H9 (cell line): ENCODE results near the gene GPR151. TPM values are rescaled to one million over a fixed set of nuclear protein-coding genes. Genes with fewer than 3 reads are reported as not detected.

Experiments
- DNase-seq: peaks from one replicate; pipeline ENCODE4 v3.0.0-alpha.2; 2017
- H2AFZ ChIP-seq: one replicate; pipeline ENCODE4 v1.6.1; 2013; ENCODE audit warnings: mild to moderate bottlenecking, low read length, control low read depth, moderate library complexity
- H2AK5ac ChIP-seq: 2 replicates; pipeline ENCODE4 v1.6.1; 2013; ENCODE audit warnings: low read length, control low read depth, mixed read lengths; ENCODE audit not compliant: insufficient read length
- H2BK120ac ChIP-seq: one replicate; pipeline ENCODE4 v1.6.1; 2013; ENCODE audit warnings: low read depth, mild to moderate bottlenecking, low read length, control low read depth, inconsistent platforms; ENCODE audit not compliant: poor library complexity, severe bottlenecking
- H2BK12ac ChIP-seq: 2 replicates; pipeline ENCODE4 v1.6.1; 2013; ENCODE audit warnings: low read length, control low read depth, mixed read lengths, low read depth; ENCODE audit not compliant: insufficient read length
- H2BK15ac ChIP-seq: 2 replicates; pipeline ENCODE4 v1.6.1; 2013; ENCODE audit warnings: low read depth, low read length, control low read depth
- H2BK20ac ChIP-seq: one replicate; pipeline ENCODE4 v1.6.1; 2013; ENCODE audit warnings: low read depth, mild to moderate bottlenecking, low read length, control low read depth, inconsistent platforms; ENCODE audit not compliant: poor library complexity, severe bottlenecking
- H2BK5ac ChIP-seq: 2 replicates; pipeline ENCODE4 v1.6.1; 2013; ENCODE audit warnings: low read length, control low read depth, mixed read lengths; ENCODE audit not compliant: insufficient read length
- H3K14ac ChIP-seq: 2 replicates; pipeline ENCODE4 v1.6.1; 2013; ENCODE audit warnings: low read length, control low read depth; ENCODE audit not compliant: insufficient read depth
- H3K18ac ChIP-seq: 2 replicates; pipeline ENCODE4 v1.6.1; 2013; ENCODE audit warnings: low read depth, mild to moderate bottlenecking, mixed read lengths, low read length, control low read depth; ENCODE audit not compliant: insufficient read length
- H3K23ac ChIP-seq: 2 replicates; pipeline ENCODE4 v1.6.1; 2013; ENCODE audit warnings: low read length, control low read depth, mixed read lengths, low read depth; ENCODE audit not compliant: insufficient read length
- H3K23me2 ChIP-seq: 2 replicates; pipeline ENCODE4 v1.6.1; 2013; ENCODE audit warnings: low read depth, mild to moderate bottlenecking, mixed read lengths, low read length, control low read depth; ENCODE audit not compliant: insufficient read length, poor library complexity, severe bottlenecking
- H3K27ac ChIP-seq: 2 replicates; pipeline ENCODE4 v1.5.1; 2013; ENCODE audit warnings: low read length, control low read depth, mixed read lengths, low read depth; ENCODE audit not compliant: insufficient read length
- H3K27me3 ChIP-seq: 2 replicates; pipeline ENCODE4 v1.6.1; 2013; ENCODE audit warnings: low read length, control low read depth, inconsistent platforms; ENCODE audit not compliant: insufficient read depth
- H3K4ac ChIP-seq: 2 replicates; pipeline ENCODE4 v1.6.1; 2013; ENCODE audit warnings: low read depth, mild to moderate bottlenecking, control low read depth, inconsistent platforms, low read length, moderate library complexity
- H3K4me1 ChIP-seq: 2 replicates; pipeline ENCODE4 v1.6.1; 2013; ENCODE audit warnings: low read length, control low read depth, inconsistent platforms; ENCODE audit not compliant: insufficient read depth
- H3K4me2 ChIP-seq: 2 replicates; pipeline ENCODE4 v1.6.1; 2013; ENCODE audit warnings: low read length, control low read depth, mixed read lengths; ENCODE audit not compliant: insufficient read length, insufficient read depth
- H3K56ac ChIP-seq: 2 replicates; pipeline ENCODE4 v1.6.1; 2013; ENCODE audit warnings: low read depth, mild to moderate bottlenecking, mixed read lengths, low read length, control low read depth; ENCODE audit not compliant: insufficient read length
- H3K79me1 ChIP-seq: 2 replicates; pipeline ENCODE4 v1.6.1; 2013; ENCODE audit warnings: low read depth, mild to moderate bottlenecking, moderate library complexity, low read length, control low read depth, inconsistent platforms; ENCODE audit not compliant: insufficient read depth, poor library complexity, severe bottlenecking
- H3K79me2 ChIP-seq: 2 replicates; pipeline ENCODE4 v1.6.1; 2013; ENCODE audit warnings: low read length, control low read depth, inconsistent platforms; ENCODE audit not compliant: insufficient read depth
- H3K9ac ChIP-seq: 2 replicates; pipeline ENCODE4 v1.6.1; 2013; ENCODE audit warnings: low read length, control low read depth, mixed read lengths; ENCODE audit not compliant: insufficient read length; ENCODE audit errors: extremely low read depth
- H3K9me3 ChIP-seq: one replicate; pipeline ENCODE4 v1.6.1; 2013; ENCODE audit warnings: low read depth, low read length, inconsistent platforms; ENCODE audit not compliant: control insufficient read depth
- H3T11ph ChIP-seq: one replicate; pipeline ENCODE4 v1.6.1; 2013; ENCODE audit warnings: mild to moderate bottlenecking, low read length, control low read depth, inconsistent platforms
- H4K20me1 ChIP-seq: one replicate; pipeline ENCODE4 v1.6.1; 2013; ENCODE audit not compliant: control insufficient read depth, insufficient read length, insufficient read depth
- H4K5ac ChIP-seq: 2 replicates; pipeline ENCODE4 v1.6.1; 2013; ENCODE audit warnings: low read depth, mild to moderate bottlenecking, mixed read lengths, low read length, control low read depth; ENCODE audit not compliant: insufficient read length
- H4K8ac ChIP-seq: replicated peaks from 2 replicates; pipeline ENCODE4 v1.6.1; 2013; ENCODE audit warnings: low read length, control low read depth, mixed read lengths, low read depth; ENCODE audit not compliant: insufficient read length
- H4K91ac ChIP-seq: 2 replicates; pipeline ENCODE4 v1.6.1; 2013; ENCODE audit warnings: low read depth, mild to moderate bottlenecking, moderate library complexity, mixed read lengths, low read length, control low read depth; ENCODE audit not compliant: insufficient read length
- H3K27ac Mint-ChIP-seq, 3 experiments: 2 replicates in 2 of 3; 3 replicates in 1 of 3; pipeline ENCODE4 v1.8.0; 2020 to 2021; ENCODE audit warnings: mixed read lengths in 3 of 3, mild to moderate bottlenecking in 1 of 3, moderate library complexity in 1 of 3
- H3K27me3 Mint-ChIP-seq: 2 replicates; pipeline ENCODE4 v1.8.0; 2021; ENCODE audit warnings: low read depth, mild to moderate bottlenecking, moderate library complexity, mixed read lengths
- H3K36me3 Mint-ChIP-seq, 3 experiments: 2 replicates in 2 of 3; 3 replicates in 1 of 3; pipeline ENCODE4 v1.8.0; 2020 to 2021; ENCODE audit warnings: low read depth in 3 of 3, mixed read lengths in 3 of 3; ENCODE audit not compliant: insufficient read depth in 1 of 3
- H3K4me1 Mint-ChIP-seq, 2 experiments: 2 replicates each; pipeline ENCODE4 v1.8.0; 2020; ENCODE audit warnings: mixed read lengths in 2 of 2
- H3K4me3 Mint-ChIP-seq, 2 experiments: 2 replicates in 1 of 2; 3 replicates in 1 of 2; pipeline ENCODE4 v1.8.0; 2020 to 2021; ENCODE audit warnings: mild to moderate bottlenecking in 2 of 2, mixed read lengths in 2 of 2, moderate library complexity in 1 of 2
- H3K9me3 Mint-ChIP-seq, 2 experiments: 2 replicates in 1 of 2; 3 replicates in 1 of 2; pipeline ENCODE4 v1.8.0; 2020; ENCODE audit warnings: mild to moderate bottlenecking in 2 of 2, mixed read lengths in 2 of 2, moderate library complexity in 1 of 2
- CTCF ChIP-seq: fragments of 200-600 bp; sonication (generic); conservative IDR thresholded peaks from 3 replicates; pipeline ENCODE4 v1.8.0; 2021; ENCODE audit warnings: antibody characterized with exemption, mild to moderate bottlenecking
- total RNA-seq: library from RNA; stranded (reverse); gene quantifications from 2 replicates; pipeline ENCODE4 v1.2.1, GENCODE V29; 2021

Gene GPR151
- total RNA-seq, 1 experiment from 2014 or later: not detected

- Histone ChIP-seq H3K56ac (no peak overlapping the region), H3K23me2 (no peaks in the 10 kb centered on the region), H3K4me2 (no peak overlapping the region), H2AK5ac (no peak overlapping the region), H4K20me1 (no peaks in the 10 kb centered on the region), H4K5ac (no peak overlapping the region), H3K27me3 (no peaks in the 10 kb centered on the region), H3K18ac (no peak overlapping the region), H3K79me2 (no peaks in the 10 kb centered on the region), H3K4me1 (no peaks in the 10 kb centered on the region), H3K23ac (no peak overlapping the region), H2AFZ (no peak overlapping the region), H2BK20ac (no peak overlapping the region), H2BK5ac (no peak overlapping the region), H3K9me3 (no peaks in the 10 kb centered on the region), H4K8ac (no peak overlapping the region), H3K79me1 (no peaks in the 10 kb centered on the region), H3T11ph (no peak overlapping the region), H3K9ac (no peak overlapping the region), H3K27ac (no peak overlapping the region), H2BK15ac (no peak overlapping the region), H3K14ac (no peak overlapping the region), H4K91ac (no peak overlapping the region), H3K4ac (no peak overlapping the region), H2BK120ac (no peak overlapping the region), H2BK12ac (no peak overlapping the region)
- Mint-ChIP-seq H3K27me3 (no peaks in the 10 kb centered on the region), H3K27ac (no peak overlapping the region), H3K36me3 (peaks cover 30 to 78% (median 60%) of the 10 kb centered on the region in 3 experiments; a peak in 6 of 7 replicates), H3K4me1 (no peaks in the 10 kb centered on the region), H3K4me3 (no peak overlapping the region), H3K9me3 (no peaks in the 10 kb centered on the region)
- TF ChIP-seq CTCF: no peak
- DNase-seq: no peak
Measured at GRCh38 chr5:146484714-146485391, 31.1 kb downstream of the GPR151 start.
